ENCODE results near the gene STIL. TPM values are rescaled to one million over a fixed set of nuclear protein-coding genes. Genes with fewer than 3 reads are reported as not detected.
A peak's percentile ranks its signal among the peaks of the same experiment; 100 is the strongest.

The STIL gene
- total and polyA plus RNA-seq, 2 of the 13 experiments (the other 11 are each of a cell fraction or from before 2014, with no cell fraction given) = 13.7 to 18.6 TPM

GRCh38 chr1:47313915-47314664 is at the start of gene STIL (continued):
- peak; percentile 86 for TF ChIP-seq ASH2L (IDR thresholded peaks at IDR 0.05; ENCODE audit: insufficient read length, low read depth, low read length)
- peak; percentile 68 for TF ChIP-seq ZC3H13 (CRISPR knock-in tag; IDR thresholded peaks at IDR 0.05)
- TF ChIP-seq, protein P1, sequence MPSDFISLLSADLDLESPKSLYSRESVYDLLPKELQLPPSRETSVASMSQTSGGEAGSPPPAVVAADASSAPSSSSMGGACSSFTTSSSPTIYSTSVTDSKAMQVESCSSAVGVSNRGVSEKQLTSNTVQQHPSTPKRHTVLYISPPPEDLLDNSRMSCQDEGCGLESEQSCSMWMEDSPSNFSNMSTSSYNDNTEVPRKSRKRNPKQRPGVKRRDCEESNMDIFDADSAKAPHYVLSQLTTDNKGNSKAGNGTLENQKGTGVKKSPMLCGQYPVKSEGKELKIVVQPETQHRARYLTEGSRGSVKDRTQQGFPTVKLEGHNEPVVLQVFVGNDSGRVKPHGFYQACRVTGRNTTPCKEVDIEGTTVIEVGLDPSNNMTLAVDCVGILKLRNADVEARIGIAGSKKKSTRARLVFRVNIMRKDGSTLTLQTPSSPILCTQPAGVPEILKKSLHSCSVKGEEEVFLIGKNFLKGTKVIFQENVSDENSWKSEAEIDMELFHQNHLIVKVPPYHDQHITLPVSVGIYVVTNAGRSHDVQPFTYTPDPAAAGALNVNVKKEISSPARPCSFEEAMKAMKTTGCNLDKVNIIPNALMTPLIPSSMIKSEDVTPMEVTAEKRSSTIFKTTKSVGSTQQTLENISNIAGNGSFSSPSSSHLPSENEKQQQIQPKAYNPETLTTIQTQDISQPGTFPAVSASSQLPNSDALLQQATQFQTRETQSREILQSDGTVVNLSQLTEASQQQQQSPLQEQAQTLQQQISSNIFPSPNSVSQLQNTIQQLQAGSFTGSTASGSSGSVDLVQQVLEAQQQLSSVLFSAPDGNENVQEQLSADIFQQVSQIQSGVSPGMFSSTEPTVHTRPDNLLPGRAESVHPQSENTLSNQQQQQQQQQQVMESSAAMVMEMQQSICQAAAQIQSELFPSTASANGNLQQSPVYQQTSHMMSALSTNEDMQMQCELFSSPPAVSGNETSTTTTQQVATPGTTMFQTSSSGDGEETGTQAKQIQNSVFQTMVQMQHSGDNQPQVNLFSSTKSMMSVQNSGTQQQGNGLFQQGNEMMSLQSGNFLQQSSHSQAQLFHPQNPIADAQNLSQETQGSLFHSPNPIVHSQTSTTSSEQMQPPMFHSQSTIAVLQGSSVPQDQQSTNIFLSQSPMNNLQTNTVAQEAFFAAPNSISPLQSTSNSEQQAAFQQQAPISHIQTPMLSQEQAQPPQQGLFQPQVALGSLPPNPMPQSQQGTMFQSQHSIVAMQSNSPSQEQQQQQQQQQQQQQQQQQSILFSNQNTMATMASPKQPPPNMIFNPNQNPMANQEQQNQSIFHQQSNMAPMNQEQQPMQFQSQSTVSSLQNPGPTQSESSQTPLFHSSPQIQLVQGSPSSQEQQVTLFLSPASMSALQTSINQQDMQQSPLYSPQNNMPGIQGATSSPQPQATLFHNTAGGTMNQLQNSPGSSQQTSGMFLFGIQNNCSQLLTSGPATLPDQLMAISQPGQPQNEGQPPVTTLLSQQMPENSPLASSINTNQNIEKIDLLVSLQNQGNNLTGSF (CRISPR knock-in tag; IDR thresholded peaks at IDR 0.05) = no peak
- TF ChIP-seq KMT2B (CRISPR knock-in tag; IDR thresholded peaks at IDR 0.05) = peak; percentile 33; the same call in 1 of the 2 replicates
- TF ChIP-seq HNRNPL (IDR thresholded peaks at IDR 0.05; ENCODE audit: low read depth, low read length) = 0 out of 2 replicates have a peak, but pooled peaks have one; percentile 48
- 0 out of 2 replicates have a peak, but pooled peaks have one; percentile 15 for TF ChIP-seq ZNF792 (CRISPR knock-in tag; IDR thresholded peaks at IDR 0.05)
- TF ChIP-seq SALL1 (CRISPR knock-in tag; IDR thresholded peaks at IDR 0.05) = peak; percentile 68
- TF ChIP-seq BRD4 (CRISPR knock-in tag; IDR thresholded peaks at IDR 0.05) = no peak
- no peak for TF ChIP-seq TEAD3 (CRISPR knock-in tag; optimal IDR thresholded peaks at IDR 0.05; ENCODE audit: borderline replicate concordance)
- TF ChIP-seq, protein P2, sequence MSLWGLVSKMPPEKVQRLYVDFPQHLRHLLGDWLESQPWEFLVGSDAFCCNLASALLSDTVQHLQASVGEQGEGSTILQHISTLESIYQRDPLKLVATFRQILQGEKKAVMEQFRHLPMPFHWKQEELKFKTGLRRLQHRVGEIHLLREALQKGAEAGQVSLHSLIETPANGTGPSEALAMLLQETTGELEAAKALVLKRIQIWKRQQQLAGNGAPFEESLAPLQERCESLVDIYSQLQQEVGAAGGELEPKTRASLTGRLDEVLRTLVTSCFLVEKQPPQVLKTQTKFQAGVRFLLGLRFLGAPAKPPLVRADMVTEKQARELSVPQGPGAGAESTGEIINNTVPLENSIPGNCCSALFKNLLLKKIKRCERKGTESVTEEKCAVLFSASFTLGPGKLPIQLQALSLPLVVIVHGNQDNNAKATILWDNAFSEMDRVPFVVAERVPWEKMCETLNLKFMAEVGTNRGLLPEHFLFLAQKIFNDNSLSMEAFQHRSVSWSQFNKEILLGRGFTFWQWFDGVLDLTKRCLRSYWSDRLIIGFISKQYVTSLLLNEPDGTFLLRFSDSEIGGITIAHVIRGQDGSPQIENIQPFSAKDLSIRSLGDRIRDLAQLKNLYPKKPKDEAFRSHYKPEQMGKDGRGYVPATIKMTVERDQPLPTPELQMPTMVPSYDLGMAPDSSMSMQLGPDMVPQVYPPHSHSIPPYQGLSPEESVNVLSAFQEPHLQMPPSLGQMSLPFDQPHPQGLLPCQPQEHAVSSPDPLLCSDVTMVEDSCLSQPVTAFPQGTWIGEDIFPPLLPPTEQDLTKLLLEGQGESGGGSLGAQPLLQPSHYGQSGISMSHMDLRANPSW (CRISPR knock-in tag; IDR thresholded peaks at IDR 0.05; ENCODE audit: borderline replicate concordance) = peak; percentile 56; the same call in 1 of the 2 replicates
- TF ChIP-seq TEF (CRISPR knock-in tag; IDR thresholded peaks at IDR 0.05) = no peak
- TF ChIP-seq ZFP90 (CRISPR knock-in tag; IDR thresholded peaks at IDR 0.05; ENCODE audit: borderline replicate concordance) = peak; percentile 63; the same call in 1 of the 2 replicates
- peak; percentile 96 for TF ChIP-seq BORCS8-MEF2B (CRISPR knock-in tag; IDR thresholded peaks at IDR 0.05)
- TF ChIP-seq ZNF256 (CRISPR knock-in tag; conservative IDR thresholded peaks at IDR 0.05) = peak; percentile 74; the same call in 1 of the 2 replicates
- no peak for TF ChIP-seq ZFP1 (CRISPR knock-in tag; IDR thresholded peaks at IDR 0.05)
- TF ChIP-seq CREB1 (IDR thresholded peaks at IDR 0.05) = peak; percentile 89
- peak; percentile 95 for TF ChIP-seq CREB1 (CRISPR knock-in tag; IDR thresholded peaks at IDR 0.05)
- TF ChIP-seq TGIF2 (CRISPR knock-in tag; IDR thresholded peaks at IDR 0.05) = peak; percentile 94
- no peak for TF ChIP-seq ZNF432 (CRISPR knock-in tag; IDR thresholded peaks at IDR 0.05; ENCODE audit: borderline replicate concordance)
- TF ChIP-seq ZBTB38 (CRISPR knock-in tag; IDR thresholded peaks at IDR 0.05) = peak; percentile 44; the same call in 1 of the 2 replicates
- TF ChIP-seq POLR2AphosphoS5 (IDR thresholded peaks at IDR 0.05; ENCODE audit: low read depth, low read length) = peak; percentile 69
- TF ChIP-seq THYN1 (CRISPR knock-in tag; IDR thresholded peaks at IDR 0.05; ENCODE audit: borderline replicate concordance, low read depth) = no peak
- TF ChIP-seq ZNF563 (CRISPR knock-in tag; IDR thresholded peaks at IDR 0.05) = 0 out of 2 replicates have a peak, but pooled peaks have one; percentile 33

Measured in HepG2 (cell line).